Central memory CD4-positive, alpha-beta T cell (primary cell): ENCODE results near the gene TSPEAR.

Experiments
- DNase-seq: peaks from one replicate; pipeline ENCODE4 v3.0.0; 2022

The TSPEAR gene

GRCh38 chr21:44537930-44538911 is 173.2 kb downstream of the TSPEAR start:
- DNase-seq = no peak

GRCh38 chr21:44535963-44536362 is 175.4 kb downstream of the TSPEAR start:
- DNase-seq = no peak

GRCh38 chr21:44534688-44535087 is 176.7 kb downstream of the TSPEAR start:
- no peak for DNase-seq

- DNase-seq = no peak
Observed at GRCh38 chr21:44533891-44534627, 177.3 kb downstream of the TSPEAR start.

DNA sequence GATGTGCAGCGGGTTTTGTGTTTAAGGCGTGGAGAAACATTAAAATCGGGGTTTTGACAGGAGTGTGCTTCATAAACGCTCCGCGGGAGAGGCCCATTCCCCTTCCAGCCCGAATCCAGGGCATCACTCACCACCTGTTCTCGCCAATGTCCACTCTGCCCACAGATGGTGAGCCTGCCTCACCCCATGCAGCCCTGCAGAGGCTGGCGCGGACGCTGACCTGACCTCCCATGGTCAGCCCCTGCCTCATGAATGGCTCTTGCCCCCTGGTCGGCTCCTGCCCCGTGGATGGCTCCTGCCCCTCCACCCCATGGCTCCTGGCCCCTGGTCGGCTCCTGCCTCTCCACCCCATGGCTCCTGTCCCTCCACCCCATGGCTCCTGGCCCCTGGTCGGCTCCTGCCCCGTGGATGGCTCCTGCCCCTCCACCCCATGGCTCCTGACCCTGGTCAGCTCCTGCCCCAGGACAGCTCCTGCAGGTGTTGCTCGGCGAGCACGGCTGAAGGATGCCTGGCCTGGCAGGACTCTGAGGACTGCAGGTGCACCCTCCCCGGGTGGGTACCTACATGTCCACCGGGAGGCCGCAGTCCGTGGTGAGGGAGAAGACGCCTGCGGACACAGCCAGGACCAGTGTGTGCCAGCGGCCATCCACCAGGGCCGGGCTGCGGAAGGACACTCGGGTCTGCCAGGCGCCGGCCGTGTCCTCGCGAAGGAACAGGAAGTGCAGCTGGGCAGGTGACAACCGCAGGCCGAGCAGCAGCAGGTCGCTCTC is 178.1 kb downstream of the TSPEAR start:
- DNase-seq = no peak

GRCh38 chr21:44532712-44533111 is 178.7 kb downstream of the TSPEAR start:
- DNase-seq = no peak

GRCh38 chr21:44531606-44532564 is 179.5 kb downstream of the TSPEAR start:
- DNase-seq = no peak

DNA sequence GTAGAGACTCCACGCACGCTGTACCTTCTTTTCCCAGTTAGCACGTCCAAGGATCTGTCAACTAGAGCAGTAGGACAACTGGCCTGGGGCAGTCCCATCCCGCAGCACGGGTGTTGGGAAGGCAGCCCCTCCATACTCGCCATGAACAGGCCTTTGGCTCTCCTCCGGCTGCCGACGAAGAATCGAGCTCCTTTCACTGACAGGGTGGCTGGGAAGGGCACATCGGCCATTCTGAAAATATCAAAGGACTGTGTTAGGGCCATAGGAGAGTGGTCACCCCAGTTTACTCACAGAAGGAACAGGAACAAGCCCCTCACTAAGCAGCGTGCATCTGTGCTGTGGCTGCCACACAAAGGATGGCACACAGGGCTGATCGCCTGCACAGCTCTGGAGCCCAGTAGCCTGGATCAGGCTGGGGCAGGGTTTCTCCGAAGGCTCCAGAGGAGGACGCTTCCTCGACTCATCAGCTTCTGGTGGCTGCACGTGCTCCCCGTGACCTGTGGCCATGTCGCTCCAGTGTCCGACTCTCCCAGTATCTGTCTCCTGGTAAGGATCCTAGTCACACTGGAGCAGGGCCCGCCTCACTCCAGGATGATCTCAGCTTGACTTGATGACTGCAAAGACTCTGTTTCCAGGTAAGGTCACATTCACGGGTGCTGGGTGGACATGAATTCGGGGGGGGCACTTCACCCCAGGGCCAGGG is 180.3 kb downstream of the TSPEAR start:
- no peak for DNase-seq

DNA sequence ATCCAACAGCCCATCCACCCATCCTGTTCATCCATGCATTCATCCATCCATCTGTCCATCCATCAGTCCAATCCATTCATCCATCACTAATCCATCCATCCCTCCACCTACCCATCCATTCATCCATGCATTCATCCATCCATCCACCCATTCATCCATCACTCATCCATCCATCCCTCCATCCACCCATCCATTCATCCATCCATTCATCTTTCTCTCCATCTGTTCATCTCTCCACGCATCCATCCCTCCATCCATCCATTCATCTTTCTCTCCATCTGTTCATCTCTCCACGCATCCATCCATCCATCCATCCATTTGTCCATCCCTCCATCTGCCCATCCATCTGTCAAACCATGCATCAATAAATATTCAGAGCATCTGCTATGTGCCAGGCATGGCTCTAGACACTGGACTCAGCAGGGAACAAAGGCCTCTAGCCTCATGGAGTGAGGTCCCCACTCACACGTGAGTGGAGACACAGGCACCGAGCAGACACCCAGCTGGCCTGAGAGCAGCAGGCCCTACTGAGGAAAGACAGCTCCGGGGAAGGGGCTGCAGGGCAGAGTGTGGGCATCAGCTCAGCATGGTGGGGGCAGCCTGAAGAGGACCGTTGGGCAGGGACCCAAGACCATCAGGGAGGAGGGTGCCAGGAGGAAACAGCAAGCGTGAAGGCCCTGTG is 181.0 kb downstream of the TSPEAR start:
- no peak for DNase-seq

DNA sequence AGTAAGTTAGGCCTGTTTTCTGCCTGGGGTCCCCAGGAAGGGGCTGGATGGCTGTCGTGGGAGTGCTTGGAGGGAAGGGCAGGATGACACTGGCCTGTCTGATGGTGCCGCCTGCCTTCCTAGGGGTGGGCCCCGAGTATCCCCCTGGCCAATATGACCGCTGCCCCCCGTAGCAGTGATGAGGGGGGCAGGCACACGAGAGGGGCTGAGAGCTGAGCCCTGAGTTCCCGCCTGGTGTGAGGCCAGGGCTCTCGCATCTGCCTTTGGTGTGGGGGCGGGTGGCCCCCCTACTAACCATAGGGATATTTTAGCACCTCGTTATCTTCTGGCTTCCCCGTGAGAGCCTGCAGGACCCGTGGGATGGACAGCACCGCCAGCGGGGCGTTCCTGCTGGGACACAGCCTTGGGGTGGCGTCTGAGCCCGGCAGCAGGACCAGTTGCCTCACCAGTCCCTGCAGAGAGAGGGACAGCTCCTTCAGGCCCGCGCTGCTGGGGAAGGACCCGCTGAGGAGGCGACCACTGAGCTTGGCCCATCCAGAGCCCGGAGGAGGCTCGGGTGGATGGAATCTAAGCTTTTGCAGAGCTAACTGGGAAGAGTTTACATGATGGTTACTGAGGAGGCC is 181.8 kb downstream of the TSPEAR start:
- no peak for DNase-seq

DNA sequence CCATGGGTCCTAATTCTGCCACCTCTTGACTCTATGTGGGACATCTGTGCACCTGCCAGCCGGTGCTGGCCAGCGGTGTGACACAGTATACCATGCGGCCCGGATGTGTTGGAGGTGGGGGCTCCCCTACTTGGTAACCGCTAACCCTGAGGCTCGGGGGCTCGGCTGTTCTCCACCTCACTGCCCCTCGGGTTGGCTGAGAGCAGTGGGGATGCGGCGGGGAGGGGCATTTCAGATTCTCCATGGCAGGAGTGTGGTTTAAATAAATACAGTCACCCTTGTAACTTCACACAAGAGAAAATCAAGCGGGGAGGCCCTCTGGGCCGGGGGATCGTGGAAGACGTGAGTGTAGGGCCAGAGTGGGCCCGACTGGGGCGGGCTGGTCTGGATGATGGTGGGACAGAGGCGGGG is 182.4 kb downstream of the TSPEAR start:
- no peak for DNase-seq

DNA sequence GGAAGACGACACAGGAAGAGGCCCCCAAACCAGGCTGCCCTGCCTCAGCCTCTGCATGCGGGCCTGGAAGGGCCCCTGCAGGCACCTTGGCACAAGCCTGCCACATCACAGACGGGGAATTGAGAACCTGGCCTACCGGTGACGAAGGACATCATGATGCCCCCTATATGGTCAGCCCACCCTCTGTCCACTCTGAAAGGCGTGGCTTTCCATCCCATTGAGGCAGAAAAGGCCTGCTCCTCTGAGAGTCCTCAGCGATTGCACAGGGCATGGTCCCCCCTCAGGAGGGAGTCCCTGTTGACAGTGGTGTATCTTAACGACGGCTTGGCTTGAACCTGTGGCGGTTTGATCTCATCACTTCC is 182.8 kb downstream of the TSPEAR start:
- DNase-seq = no peak

DNA sequence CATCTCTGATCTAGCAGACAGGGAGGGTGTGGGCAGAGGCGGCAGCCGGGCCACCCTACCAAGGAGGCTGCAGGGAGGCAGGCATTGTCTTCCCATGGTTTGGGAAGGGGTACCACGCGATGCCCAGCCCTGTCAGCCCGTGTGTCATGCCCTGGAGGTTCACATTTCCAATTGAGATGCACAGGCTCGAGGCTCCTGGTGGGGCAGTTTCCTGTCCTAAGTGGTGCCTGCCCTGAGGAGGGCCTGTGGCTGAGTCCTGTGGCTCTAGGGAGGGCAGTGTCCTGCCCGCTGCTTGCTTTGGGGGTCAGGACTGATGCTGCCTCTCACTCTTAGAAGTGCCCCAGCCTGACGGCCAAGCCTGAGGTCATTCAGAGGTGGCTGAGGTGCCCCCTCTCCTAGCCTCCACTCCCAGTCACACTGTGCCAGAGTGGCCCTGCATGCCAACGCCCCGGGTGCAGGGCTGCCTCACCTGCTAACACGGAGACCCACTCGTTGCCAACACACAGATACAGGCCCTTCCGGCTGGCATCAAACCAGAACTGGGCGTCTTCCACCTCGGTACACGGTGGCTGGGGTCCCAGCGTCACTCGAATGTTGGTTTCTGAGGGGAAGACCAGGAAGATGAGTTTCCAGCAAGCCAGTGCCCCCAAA is 183.3 kb downstream of the TSPEAR start:
- DNase-seq = no peak

- DNase-seq = no peak
Observed at GRCh38 chr21:44527156-44527982, 184.0 kb downstream of the TSPEAR start.

DNA sequence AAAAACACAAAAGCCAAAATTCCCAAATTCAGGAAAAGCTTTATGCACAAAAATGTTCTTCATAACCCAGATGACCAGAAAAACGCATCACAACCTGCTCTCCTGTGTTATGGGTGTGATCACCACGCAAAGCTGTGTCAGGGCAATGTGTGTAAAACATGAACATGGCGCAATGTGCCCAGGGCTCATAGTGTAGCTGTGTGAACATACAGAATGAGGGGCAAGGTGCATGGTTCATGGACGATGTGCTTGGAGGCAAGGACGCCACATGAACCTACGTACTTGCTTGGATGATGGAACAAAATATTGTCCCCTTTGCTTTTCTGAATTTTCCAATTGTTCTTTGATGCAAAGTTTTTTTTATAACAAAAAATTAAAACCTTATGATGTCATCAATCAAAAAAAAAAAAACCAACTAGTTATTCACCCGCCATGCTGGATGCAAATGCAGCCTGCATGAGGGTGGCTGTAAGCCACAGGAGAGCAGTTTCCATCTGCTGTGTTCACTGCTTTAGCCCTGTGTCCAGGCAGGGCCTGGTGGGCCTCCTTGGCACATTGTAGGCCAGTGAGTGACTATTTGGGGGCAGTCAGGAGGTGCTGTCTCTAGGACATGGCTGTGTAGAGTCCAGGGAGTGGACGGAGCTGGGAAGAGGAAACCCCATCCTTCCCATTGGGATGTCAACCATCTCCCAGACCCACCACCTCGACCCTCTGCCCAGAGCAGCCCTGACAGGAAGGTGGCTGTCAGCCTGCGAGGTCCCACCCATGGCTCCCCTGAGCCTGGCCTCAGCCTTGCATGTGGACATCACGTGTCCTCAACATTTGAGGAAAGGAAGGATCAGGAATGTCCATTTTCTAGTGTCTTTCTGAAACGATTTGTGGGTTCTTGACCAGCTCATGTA is 185.0 kb downstream of the TSPEAR start:
- DNase-seq = no peak

GRCh38 chr21:44525391-44526095 is 185.8 kb downstream of the TSPEAR start:
- DNase-seq = no peak
